T-helper 22 cell (primary cell): ENCODE results near the gene DMD.
"Not testable (repeated sequence)": the region's sequence is repeated elsewhere in the genome, so short reads cannot be mapped to it uniquely, and the experiment has no call there.

Experiments used
- DNase-seq: peaks from one replicate; pipeline ENCODE4 v3.0.0-alpha.2; 2020; ENCODE audit warnings: low read depth

The DMD gene

GRCh38 chrX:32016195-32016594, 1195.2 kb downstream of the DMD start:
- no peak for DNase-seq

GRCh38 chrX:32010948-32011347, 1200.4 kb downstream of the DMD start:
- no peak for DNase-seq

- no peak for DNase-seq
Observed at GRCh38 chrX:32010212-32010611, 1201.1 kb downstream of the DMD start.

- no peak for DNase-seq
Observed at GRCh38 chrX:31993637-31994036, 1217.7 kb downstream of the DMD start.

GRCh38 chrX:31988975-31989374, 1222.4 kb downstream of the DMD start:
- no peak for DNase-seq

GRCh38 chrX:31981546-31982062, 1229.7 kb downstream of the DMD start:
- no peak for DNase-seq

GRCh38 chrX:31969714-31970113, 1241.6 kb downstream of the DMD start:
- no peak for DNase-seq

GRCh38 chrX:31962256-31962655, 1249.1 kb downstream of the DMD start:
- DNase-seq, result no peak

GRCh38 chrX:31934842-31935370, 1276.4 kb downstream of the DMD start:
- no peak for DNase-seq

- DNase-seq, result no peak
Observed at GRCh38 chrX:31934015-31934414, 1277.3 kb downstream of the DMD start.

GRCh38 chrX:31932769-31933168, 1278.6 kb downstream of the DMD start:
- DNase-seq, result no peak

GRCh38 chrX:31932320-31932719, 1279.0 kb downstream of the DMD start:
- not testable (repeated sequence) for DNase-seq

- DNase-seq, result no peak
Observed at GRCh38 chrX:31931225-31931624, 1280.1 kb downstream of the DMD start.

- no peak for DNase-seq
Observed at GRCh38 chrX:31929366-31929765, 1282.0 kb downstream of the DMD start.

GRCh38 chrX:31921236-31921635, 1290.1 kb downstream of the DMD start:
- DNase-seq, result no peak

GRCh38 chrX:31909850-31910572, 1301.3 kb downstream of the DMD start:
- DNase-seq, result no peak

- no peak for DNase-seq
Observed at GRCh38 chrX:31894152-31894551, 1317.2 kb downstream of the DMD start.

GRCh38 chrX:31893525-31893924, 1317.8 kb downstream of the DMD start:
- DNase-seq, result no peak

- no peak for DNase-seq
Observed at GRCh38 chrX:31889088-31889487, 1322.3 kb downstream of the DMD start.

- no peak for DNase-seq
Observed at GRCh38 chrX:31884535-31884934, 1326.8 kb downstream of the DMD start.

- DNase-seq, result no peak
Observed at GRCh38 chrX:31872007-31872406, 1339.3 kb downstream of the DMD start.

- no peak for DNase-seq
Observed at GRCh38 chrX:31870267-31870666, 1341.1 kb downstream of the DMD start.

- no peak for DNase-seq
Observed at GRCh38 chrX:31860686-31861085, 1350.7 kb downstream of the DMD start.

- no peak for DNase-seq
Observed at GRCh38 chrX:31858915-31859314, 1352.4 kb downstream of the DMD start.
